Parathyroid adenoma (tissue), 2 donors: ENCODE data around the gene MCAT.

Experiments used
- H2AFZ ChIP-seq: fragments of 300-600 bp; sonication (generic); one replicate; pipeline ENCODE4 v1.7.0; 2017; ENCODE audit warnings: antibody characterized with exemption, mild to moderate bottlenecking
- H3K27ac ChIP-seq: fragments of 300-600 bp; sonication (generic); one replicate; pipeline ENCODE4 v1.7.0; 2017
- H3K27me3 ChIP-seq: fragments of 300-600 bp; sonication (generic); one replicate; pipeline ENCODE4 v1.7.0; 2017; ENCODE audit warnings: low read length; ENCODE audit not compliant: control insufficient read depth, insufficient read depth
- H3K36me3 ChIP-seq: fragments of 300-600 bp; sonication (generic); one replicate; pipeline ENCODE4 v1.7.0; 2017; ENCODE audit warnings: low read length; ENCODE audit not compliant: control insufficient read depth, insufficient read depth
- H3K4me1 ChIP-seq: fragments of 300-600 bp; sonication (generic); one replicate; pipeline ENCODE4 v1.7.0; 2017; ENCODE audit warnings: control low read depth
- H3K4me2 ChIP-seq: fragments of 300-600 bp; sonication (generic); one replicate; pipeline ENCODE4 v1.7.0; 2017; ENCODE audit warnings: low read length
- H3K4me3 ChIP-seq: fragments of 300-600 bp; sonication (generic); one replicate; pipeline ENCODE4 v1.7.0; 2017; ENCODE audit warnings: low read depth, low read length
- H3K79me2 ChIP-seq: fragments of 300-600 bp; sonication (generic); one replicate; pipeline ENCODE4 v1.7.0; 2017; ENCODE audit warnings: control low read depth
- H3K9ac ChIP-seq: fragments of 300-600 bp; sonication (generic); one replicate; pipeline ENCODE4 v1.7.0; 2017; ENCODE audit warnings: mild to moderate bottlenecking
- H3K9me3 ChIP-seq: fragments of 300-600 bp; sonication (generic); one replicate; pipeline ENCODE4 v1.7.0; 2017; ENCODE audit warnings: low read length; ENCODE audit not compliant: control insufficient read depth
- CTCF ChIP-seq: fragments of 300-600 bp; sonication (generic); IDR thresholded peaks from one replicate; pipeline ENCODE4 v1.7.0; 2017; ENCODE audit warnings: antibody characterized with exemption, mild to moderate bottlenecking
- donor health status: primary hyperparathyroidism.

MCAT gene

DNA sequence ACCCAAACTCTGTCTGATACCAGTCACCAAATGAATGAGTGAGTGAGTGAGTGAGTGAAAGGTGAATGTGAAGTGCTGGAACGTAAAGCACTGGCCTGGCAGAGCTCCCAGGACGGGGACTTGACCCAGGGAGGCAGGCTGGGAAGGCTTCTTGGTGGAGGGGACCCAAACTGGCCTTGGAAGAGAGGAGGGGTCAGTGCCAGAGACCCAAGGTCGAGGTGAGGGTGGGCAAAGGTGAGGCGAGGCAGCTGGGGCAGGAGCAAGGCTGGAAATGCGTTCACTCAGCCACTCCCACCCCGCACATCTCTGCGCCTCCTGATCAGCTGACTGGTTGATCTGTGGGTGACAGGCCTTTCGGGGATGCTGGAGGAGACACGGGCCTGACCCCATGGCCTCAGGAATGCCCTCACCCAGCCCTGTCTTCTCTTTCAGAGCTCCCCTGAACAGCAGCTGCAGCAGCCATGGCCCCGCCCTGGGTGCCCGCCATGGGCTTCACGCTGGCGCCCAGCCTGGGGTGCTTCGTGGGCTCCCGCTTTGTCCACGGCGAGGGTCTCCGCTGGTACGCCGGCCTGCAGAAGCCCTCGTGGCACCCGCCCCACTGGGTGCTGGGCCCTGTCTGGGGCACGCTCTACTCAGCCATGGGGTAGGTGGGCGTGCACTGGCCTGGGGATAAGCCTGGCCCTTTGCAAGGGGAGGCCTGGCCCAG lies 15.7 kb upstream of the MCAT start:
- Histone ChIP-seq H3K27ac (no peak overlapping the region), H2AFZ (no peak overlapping the region), H3K9ac (no peak overlapping the region), H3K4me2 (no peak overlapping the region), H3K27me3 (no peaks in the 10 kb centered on the region), H3K79me2 (no peaks in the 10 kb centered on the region), H3K36me3 (no peaks in the 10 kb centered on the region), H3K4me3 (no peak overlapping the region), H3K9me3 (no peaks in the 10 kb centered on the region), H3K4me1 (no peaks in the 10 kb centered on the region)
- no peak for TF ChIP-seq CTCF

- Histone ChIP-seq H3K27ac (no peak overlapping the region), H3K9ac (no peak overlapping the region), H3K4me3 (no peak overlapping the region), H3K4me1 (no peaks in the 10 kb centered on the region), H3K79me2 (no peaks in the 10 kb centered on the region), H3K36me3 (no peaks in the 10 kb centered on the region), H3K27me3 (no peaks in the 10 kb centered on the region), H2AFZ (no peak overlapping the region), H3K4me2 (no peak overlapping the region), H3K9me3 (no peaks in the 10 kb centered on the region)
- no peak for TF ChIP-seq CTCF
Observed at GRCh38 chr22:43157874-43158546, 14.8 kb upstream of the MCAT start.

- TF ChIP-seq CTCF, result no peak
- H3K4me3 ChIP-seq, result no peak overlapping the region
- peaks cover 3% of the 10 kb centered on the region for H3K4me1 ChIP-seq
- H3K4me2 ChIP-seq, result no peak overlapping the region
- H2AFZ ChIP-seq, result no peak overlapping the region
- no peaks in the 10 kb centered on the region for H3K9me3 ChIP-seq
- H3K36me3 ChIP-seq, result no peaks in the 10 kb centered on the region
- H3K9ac ChIP-seq, result no peak overlapping the region
- no peaks in the 10 kb centered on the region for H3K79me2 ChIP-seq
- H3K27ac ChIP-seq, result no peak overlapping the region
- no peaks in the 10 kb centered on the region for H3K27me3 ChIP-seq
Observed at GRCh38 chr22:43156413-43156812, 13.2 kb upstream of the MCAT start.

GRCh38 chr22:43155789-43156188 lies 12.6 kb upstream of the MCAT start:
- Histone ChIP-seq H3K4me1 (peaks cover 3% of the 10 kb centered on the region), H3K4me3 (no peak overlapping the region), H3K9ac (no peak overlapping the region), H3K27ac (no peak overlapping the region), H3K9me3 (no peaks in the 10 kb centered on the region), H3K36me3 (no peaks in the 10 kb centered on the region), H2AFZ (no peak overlapping the region), H3K4me2 (no peak overlapping the region), H3K79me2 (no peaks in the 10 kb centered on the region), H3K27me3 (no peaks in the 10 kb centered on the region)
- TF ChIP-seq CTCF, result no peak
